GM15510 (cell line): ENCODE data around the gene TDO2.

Source experiments
- POLR2A ChIP-seq: IDR thresholded peaks from 3 replicates; pipeline ENCODE4 v1.6.1; 2011; ENCODE audit warnings: borderline replicate concordance; ENCODE audit not compliant: insufficient read length; ENCODE audit errors: extremely low read depth

Gene TDO2

DNA sequence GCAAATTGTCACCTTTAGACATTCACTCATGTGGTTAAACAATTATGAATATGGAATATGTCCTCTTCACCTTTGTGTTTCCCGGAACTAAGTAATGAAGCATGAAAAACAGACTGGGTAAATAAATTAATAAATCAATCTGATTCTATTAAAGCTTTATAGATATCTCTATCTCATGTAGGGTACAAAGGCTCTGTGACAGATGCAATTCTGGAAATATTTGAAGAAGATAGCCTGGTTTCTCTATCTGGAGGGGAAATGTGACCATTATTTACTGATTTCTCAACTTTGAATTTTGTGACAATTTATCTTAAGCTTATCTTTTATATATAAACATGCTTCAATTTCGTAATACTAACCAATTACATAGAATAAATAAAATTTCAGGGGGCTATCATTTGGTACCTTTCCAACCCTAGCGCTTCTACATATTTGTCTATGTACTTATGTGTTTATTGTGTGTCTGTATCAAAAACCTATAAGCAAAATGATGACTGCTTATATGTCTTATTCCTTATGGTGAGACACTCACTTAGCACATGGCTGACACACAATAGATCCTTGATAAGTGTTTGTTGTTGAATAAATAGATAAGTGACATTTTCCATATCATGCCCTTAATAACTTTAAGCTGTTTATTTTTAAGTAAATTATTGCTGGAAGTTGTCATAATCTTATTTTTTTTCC is 40.3 kb downstream of the TDO2 start:
- TF ChIP-seq POLR2A: no peak

DNA sequence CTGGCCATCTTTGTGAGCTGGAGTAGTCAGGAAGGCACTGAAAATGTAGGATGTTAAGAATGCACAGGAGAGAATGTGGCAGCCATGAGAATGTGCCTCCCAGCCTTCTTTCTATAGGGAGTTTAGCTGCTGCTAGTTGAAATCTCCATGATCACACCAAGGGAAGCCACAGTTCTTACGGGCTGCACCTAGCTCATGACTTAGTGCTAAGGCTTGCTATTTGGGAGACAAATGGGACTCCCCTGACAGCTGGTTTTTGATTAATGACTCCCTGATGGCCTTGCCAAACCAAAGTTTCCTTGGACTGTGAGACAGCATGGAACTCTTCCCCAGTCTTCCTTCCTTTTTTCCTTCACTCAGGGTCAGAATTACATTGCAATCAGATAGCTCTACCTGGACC is 41.0 kb downstream of the TDO2 start:
- no peak for TF ChIP-seq POLR2A

GRCh38 chr4:155946486-155946885 is 43.0 kb downstream of the TDO2 start:
- no peak for TF ChIP-seq POLR2A

DNA sequence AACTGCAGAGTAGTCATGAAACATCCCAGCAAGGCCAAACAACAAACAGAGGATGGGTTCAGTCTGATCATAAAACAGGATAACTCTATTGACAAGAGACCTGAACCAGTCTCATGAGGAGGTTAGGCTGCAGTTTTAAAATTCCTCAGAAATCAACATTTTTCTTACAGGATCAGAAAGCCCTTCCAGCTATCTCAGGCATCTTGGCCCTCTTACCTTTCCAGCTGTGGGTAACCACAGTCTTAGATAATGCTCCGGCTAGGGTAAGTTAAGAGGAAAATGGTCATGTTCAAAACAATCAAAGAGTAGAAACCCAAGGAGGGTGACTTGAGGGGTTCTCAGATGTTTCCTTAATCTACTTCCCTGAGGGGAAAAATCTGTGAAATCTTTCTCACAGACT is 45.0 kb downstream of the TDO2 start:
- no peak for TF ChIP-seq POLR2A

DNA sequence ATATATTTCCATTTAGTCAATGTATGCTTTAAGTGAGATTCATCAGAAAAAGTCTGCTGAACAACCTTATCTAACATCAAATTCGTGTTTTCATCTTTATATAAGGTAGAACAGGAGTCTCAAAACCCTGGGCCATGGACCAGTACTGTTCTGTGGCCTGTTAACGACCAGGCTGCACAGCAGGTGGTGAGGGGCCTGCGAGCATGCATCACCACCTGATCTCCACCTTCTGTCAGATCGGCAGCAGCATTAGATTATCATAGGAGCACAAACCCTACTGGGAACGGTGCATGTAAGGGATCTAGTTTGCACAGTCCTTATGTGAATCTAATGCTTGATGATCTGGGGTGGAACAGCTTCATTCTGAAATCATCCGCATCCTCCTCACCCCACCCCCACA is 47.0 kb downstream of the TDO2 start:
- no peak for TF ChIP-seq POLR2A

DNA sequence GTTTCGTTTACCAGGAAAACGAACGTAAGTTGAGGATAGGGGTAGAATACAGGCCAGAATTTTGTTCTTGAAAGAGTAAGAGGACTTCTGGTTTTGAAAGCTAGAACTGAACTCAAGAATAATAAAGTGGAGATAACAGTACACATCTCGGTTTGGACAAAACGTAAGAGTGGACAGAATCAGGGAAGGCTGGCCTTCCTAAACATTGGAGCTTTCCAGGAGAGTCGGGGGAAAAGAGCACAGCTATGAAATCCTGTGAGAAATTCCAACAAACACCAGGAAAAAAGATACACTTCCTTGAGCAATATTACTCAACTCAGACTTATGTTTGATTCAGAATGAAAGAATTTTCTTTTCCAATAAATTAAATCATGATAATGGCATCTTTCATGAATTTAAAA is 49.0 kb downstream of the TDO2 start:
- no peak for TF ChIP-seq POLR2A

DNA sequence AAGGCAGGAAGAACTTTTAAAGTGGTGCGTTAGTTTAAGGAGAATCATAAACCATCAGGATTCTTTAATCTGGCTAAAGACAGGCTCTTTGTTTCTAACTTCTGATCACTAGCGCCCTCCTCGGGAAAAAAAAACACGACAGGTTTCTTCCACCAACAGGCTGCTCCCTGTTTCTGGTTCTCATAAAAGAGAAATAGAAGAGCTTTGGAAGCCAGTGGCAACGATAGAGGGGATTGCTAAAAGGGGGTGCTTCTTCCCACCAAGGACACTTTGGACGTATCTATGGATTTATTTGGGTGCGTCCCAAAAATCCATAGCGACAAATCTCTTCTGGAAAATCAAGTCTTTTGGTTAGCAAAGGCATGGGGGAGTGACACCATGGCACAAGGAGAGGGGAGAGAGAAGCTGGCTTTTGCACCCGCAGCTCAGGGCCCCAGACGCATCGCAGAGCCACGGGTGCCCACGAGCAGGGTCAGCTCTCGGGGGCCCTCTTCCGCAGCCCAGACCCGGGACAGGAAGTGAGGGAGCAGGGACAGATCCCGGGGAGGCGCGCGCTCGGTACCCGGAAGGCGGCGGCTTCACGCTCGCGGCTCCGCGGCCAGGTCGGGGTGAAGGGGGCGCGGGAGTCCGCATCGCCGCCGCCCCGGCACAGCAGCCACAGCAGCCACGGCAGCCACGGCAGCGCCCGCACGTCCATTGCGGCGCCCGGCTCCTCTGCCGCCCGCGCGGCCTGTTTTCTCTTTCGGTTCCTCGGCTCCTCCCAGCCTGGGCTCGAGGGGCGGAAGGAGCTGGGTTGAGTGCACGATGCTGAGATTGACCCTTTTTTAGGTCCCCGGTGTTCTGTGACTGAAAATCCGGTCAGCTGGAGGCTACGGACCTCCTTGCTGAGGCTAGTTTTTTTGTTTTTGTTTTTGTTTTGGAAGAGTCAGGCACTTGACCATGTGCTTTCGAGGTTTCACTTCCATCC is 49.9 kb downstream of the TDO2 start, which contains the start of gene CTSO:
TSS of gene CTSO (minus strand) at position 716 of the 967 bp plus-strand sequence. CDS start at position 697, 19 bp downstream.
- TF ChIP-seq POLR2A: peak; percentile 79

GRCh38 chr4:155954118-155954685 is 50.7 kb downstream of the TDO2 start:
- no peak for TF ChIP-seq POLR2A

- no peak for TF ChIP-seq POLR2A
Measured at GRCh38 chr4:155954939-155955338, 51.4 kb downstream of the TDO2 start.

GRCh38 chr4:155956461-155956860 is 53.0 kb downstream of the TDO2 start:
- no peak for TF ChIP-seq POLR2A

DNA sequence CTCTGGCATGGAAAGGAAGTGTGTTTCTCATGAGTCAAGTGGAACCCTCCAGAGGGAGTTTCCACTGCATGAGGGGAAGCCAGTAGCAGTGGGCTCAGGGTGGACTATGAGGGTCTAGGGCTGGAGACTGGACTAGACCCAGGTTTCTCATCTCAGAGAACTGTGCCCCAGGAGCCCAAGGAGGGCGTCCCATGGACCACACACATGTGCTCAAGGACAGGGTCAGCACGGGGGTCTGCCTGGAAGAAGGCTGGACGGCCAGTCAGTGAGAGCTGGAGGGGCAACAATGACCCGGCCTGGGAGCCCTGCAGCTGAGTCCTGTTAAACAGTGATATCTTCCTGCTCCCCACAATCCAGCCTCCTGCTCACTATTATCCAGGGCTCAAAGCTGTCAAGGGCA is 55.9 kb downstream of the TDO2 start:
- no peak for TF ChIP-seq POLR2A

DNA sequence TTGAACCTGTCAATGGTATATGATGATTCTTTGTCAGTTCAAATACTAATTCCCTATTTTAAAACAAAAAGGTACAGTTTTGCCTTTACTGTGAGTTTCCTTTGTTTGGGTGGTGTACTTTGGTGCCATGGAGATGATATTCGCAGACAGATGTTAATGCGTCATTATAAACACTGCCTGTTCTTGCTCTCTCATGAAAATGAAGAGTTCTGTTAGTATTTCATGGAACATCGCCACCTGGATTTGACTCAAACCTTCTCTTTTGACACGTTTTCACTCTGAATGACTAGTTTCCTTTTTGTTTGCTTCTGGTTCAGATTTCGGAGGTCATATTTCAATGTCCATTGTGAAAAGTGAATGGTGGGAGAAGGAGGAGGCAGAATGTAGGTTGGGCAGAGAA is 57.0 kb downstream of the TDO2 start:
- TF ChIP-seq POLR2A: no peak

DNA sequence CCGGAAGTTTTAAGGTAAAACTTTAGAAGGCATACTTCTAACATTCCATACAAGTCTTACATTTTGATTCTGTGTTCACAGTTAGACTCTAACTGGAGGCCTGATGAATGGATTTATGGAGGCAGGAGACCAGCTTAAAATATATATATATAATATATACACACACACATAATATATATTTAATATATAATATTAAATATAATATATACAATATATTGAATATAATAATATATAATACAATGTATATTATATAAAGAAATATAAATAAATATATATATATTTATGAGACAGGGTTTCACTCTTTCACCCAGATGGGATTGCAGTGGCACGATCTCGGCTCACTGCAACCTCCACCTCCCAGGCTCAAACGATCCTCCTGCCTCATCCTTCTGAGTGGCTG is 58.1 kb downstream of the TDO2 start:
- no peak for TF ChIP-seq POLR2A

GRCh38 chr4:155962767-155963166 is 59.3 kb downstream of the TDO2 start:
- no peak for TF ChIP-seq POLR2A

DNA sequence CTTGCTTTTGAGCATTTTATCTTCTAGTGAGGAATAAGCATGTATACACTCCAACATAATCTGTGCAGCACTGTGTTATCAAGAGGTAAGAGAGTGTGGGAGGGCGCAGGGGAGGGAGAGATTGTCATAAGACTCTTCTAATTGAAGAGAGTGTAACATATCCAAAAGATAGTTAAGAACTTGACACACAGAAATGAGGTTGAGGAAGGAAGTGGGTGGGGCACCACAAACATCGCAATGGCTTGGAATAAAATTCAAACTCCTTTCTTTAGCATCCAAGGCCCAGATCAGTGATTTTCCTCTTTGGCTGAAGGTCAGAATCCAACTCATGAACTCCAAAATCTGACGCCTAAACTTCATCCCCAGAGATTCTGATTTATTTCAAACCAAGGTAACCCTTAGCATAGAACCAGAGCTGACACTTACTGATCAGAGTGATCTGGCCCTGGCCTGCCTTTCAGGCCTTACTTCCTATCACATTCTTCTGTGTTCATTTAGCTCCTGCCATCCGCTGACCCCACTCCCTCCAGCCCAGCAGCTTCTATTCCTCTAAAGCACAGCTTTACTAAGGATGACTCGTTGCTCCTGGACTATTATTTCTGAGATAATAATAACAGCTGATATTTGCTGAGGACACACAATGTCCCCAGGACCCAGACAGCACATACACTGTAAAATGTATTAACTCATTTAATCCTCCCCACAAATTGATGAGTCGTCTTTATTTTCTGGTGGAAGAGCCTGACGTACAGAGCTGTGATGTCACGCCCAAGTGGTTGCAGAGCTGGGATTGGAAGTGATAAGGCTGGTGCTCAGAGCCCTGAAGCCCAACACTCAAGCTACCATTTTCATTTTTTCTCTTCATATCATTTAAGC is 60.8 kb downstream of the TDO2 start:
- no peak for TF ChIP-seq POLR2A

DNA sequence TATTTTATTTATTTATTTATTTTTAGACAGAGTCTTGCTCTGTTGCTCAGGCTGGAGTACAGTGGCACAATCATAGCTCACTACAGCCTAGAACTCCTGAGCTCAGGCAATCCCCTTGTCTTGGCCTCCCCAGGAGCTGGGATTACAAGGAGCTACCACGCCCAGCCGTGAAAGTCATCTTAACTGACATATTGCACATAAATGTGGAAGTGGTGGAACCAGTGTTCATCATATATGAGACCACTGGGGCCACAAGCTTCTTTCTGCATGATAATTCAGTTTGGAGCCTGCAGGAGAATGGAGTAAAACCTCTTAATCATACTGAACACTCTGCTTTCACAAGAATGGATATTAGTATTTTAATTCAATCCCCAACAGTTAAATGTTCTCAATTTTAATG is 62.7 kb downstream of the TDO2 start:
- TF ChIP-seq POLR2A: no peak
